GM12892 (cell line): ENCODE measurements around the gene SARS1.

Source experiments
- POLR2A ChIP-seq: IDR thresholded peaks from 2 replicates; pipeline ENCODE4 v1.6.1; 2011; ENCODE audit warnings: low read depth, low read length, control low read depth
- POLR2AphosphoS5 ChIP-seq: IDR thresholded peaks from 2 replicates; pipeline ENCODE4 v1.6.1; 2011; ENCODE audit warnings: low read depth, low read length, control low read depth
- TAF1 ChIP-seq: IDR thresholded peaks from 2 replicates; pipeline ENCODE4 v1.6.1; 2011; ENCODE audit warnings: low read depth, mild to moderate bottlenecking, control low read depth, low read length, borderline replicate concordance

GRCh38 chr1:109239409-109240068, 25.8 kb downstream of the SARS1 start:
- TF ChIP-seq POLR2A (no peak), POLR2AphosphoS5 (0 out of 2 replicates have a peak, but pooled peaks have one; percentile 27), TAF1 (no peak)
